Measurements from ENCODE around the gene HIPK2. TPM values are rescaled to one million over a fixed set of nuclear protein-coding genes. Genes with fewer than 3 reads are reported as not detected.
A peak's percentile ranks its signal among the peaks of the same experiment; 100 is the strongest.

HIPK2 gene
- polyA plus RNA-seq, 2 of the 4 experiments (the other 2 are of a cell fraction), result 11.3 to 12.1 TPM

- no peak for FAIRE-seq
- CTCF ChIA-PET, result interaction anchor here (0.8 to 5.9 kb wide), 4 partner anchors 15 to 167 kb away, joined by 3 to 36 read pairs (median 3); no protein-coding TSS in a partner anchor
These were observed 9.5 kb downstream of the HIPK2 start for GRCh38 chr7:139768249-139768824.

GRCh38 chr7:139767561-139767982, 10.2 kb downstream of the HIPK2 start:
- CTCF ChIA-PET, result interaction anchor here (0.8 to 5.9 kb wide), 7 partner anchors 12 to 262 kb away, joined by 3 to 36 read pairs (median 9); no protein-coding TSS in a partner anchor

More at GRCh38 chr7:139768249-139768824, 9.5 kb downstream of the HIPK2 start:
- Histone ChIP-seq H3K9me3 (no peaks in the 10 kb centered on the region), H3K4me2 (no peak overlapping the region), H3K27ac (peak overlapping the region in 1 of 2 experiments; percentile 6; a peak in 1 of 6 replicates), H3K4me3 (no peak overlapping the region), H3K4me1 (peaks cover 34% of the 10 kb centered on the region)
- TF ChIP-seq ZSCAN20 (CRISPR knock-in tag; IDR thresholded peaks at IDR 0.05), result no peak
- TF ChIP-seq POLR2AphosphoS2 (conservative IDR thresholded peaks at IDR 0.05; ENCODE audit: low read length), result no peak
- no peak for TF ChIP-seq HMGXB4 (CRISPR knock-in tag; IDR thresholded peaks at IDR 0.05; ENCODE audit: borderline replicate concordance)
- no peak for TF ChIP-seq EP300 (IDR thresholded peaks at IDR 0.05)
- TF ChIP-seq HOXB13 (CRISPR knock-in tag; IDR thresholded peaks at IDR 0.05; ENCODE audit: low read depth), result no peak
- no peak for TF ChIP-seq NR3C1 (IDR thresholded peaks at IDR 0.05)
- no peak for TF ChIP-seq MAZ (IDR thresholded peaks at IDR 0.05; ENCODE audit: borderline replicate concordance, low read depth, low read length)
- TF ChIP-seq RCOR1 (IDR thresholded peaks at IDR 0.05; ENCODE audit: low read depth, low read length), result no peak
- TF ChIP-seq NPAS2 (CRISPR knock-in tag; IDR thresholded peaks at IDR 0.05; ENCODE audit: borderline replicate concordance), result no peak
- TF ChIP-seq BCL3 (IDR thresholded peaks at IDR 0.05), result no peak
- TF ChIP-seq MAX (IDR thresholded peaks at IDR 0.05), result no peak
- no peak for TF ChIP-seq BHLHE40 (IDR thresholded peaks at IDR 0.05; ENCODE audit: low read depth, low read length)
- no peak for TF ChIP-seq CHD2 (IDR thresholded peaks at IDR 0.05; ENCODE audit: low read length, partially characterized antibody)
- DNase-seq (ENCODE audit: low read depth in 1 of 2, low spot score in 1 of 2), result no peak
- ATAC-seq, result no peak
- 91% methylated on average over 3 of the region's 4 CpGs for WGBS (ENCODE audit: missing lambda C conversion rate)
- POLR2A ChIA-PET, result interaction anchor here (1.0 kb wide), 1 partner anchor 66 kb away, joined by 3 read pairs; no protein-coding TSS in a partner anchor

More at GRCh38 chr7:139767561-139767982, 10.2 kb downstream of the HIPK2 start:
- TF ChIP-seq GATA3 (IDR thresholded peaks at IDR 0.05; ENCODE audit: borderline replicate concordance) (no peak), EHF (CRISPR knock-in tag; IDR thresholded peaks at IDR 0.05) (no peak), E2F6 (IDR thresholded peaks at IDR 0.05; ENCODE audit: borderline replicate concordance, low read depth) (no peak), RFX5 (IDR thresholded peaks at IDR 0.05) (no peak), MAFK (IDR thresholded peaks at IDR 0.05; ENCODE audit: partially characterized antibody) (no peak), ZSCAN20 (CRISPR knock-in tag; IDR thresholded peaks at IDR 0.05) (no peak), NPAS2 (CRISPR knock-in tag; IDR thresholded peaks at IDR 0.05; ENCODE audit: borderline replicate concordance) (no peak), NR3C1 (IDR thresholded peaks at IDR 0.05) (no peak), RAD21 (conservative IDR thresholded peaks at IDR 0.05 in 1 of 2, IDR thresholded peaks at IDR 0.05 in 1 of 2) (no peak), TP53 (CRISPR knock-in tag; IDR thresholded peaks at IDR 0.05) (no peak), CTCF (IDR thresholded peaks at IDR 0.05) (no peak), ZC3H11A (IDR thresholded peaks at IDR 0.05) (no peak), ATOH8 (CRISPR knock-in tag; IDR thresholded peaks at IDR 0.05; ENCODE audit: low read depth) (no peak), KDM1A (IDR thresholded peaks at IDR 0.05; ENCODE audit: low read depth) (no peak), HMGXB4 (CRISPR knock-in tag; IDR thresholded peaks at IDR 0.05; ENCODE audit: borderline replicate concordance) (no peak), CBX8 (IDR thresholded peaks at IDR 0.05) (no peak)
- H3K4me1 ChIP-seq, result peaks cover 32% of the 10 kb centered on the region
- ATAC-seq (no peak), DNase-seq (ENCODE audit: low read depth in 1 of 2, low spot score in 1 of 2) (no peak), FAIRE-seq (no peak)
- no peak overlapping the region for H3K4me3 ChIP-seq
- POLR2A ChIA-PET, result no interaction called here
- peak overlapping the region in 1 of 2 experiments; percentile 6; a peak in 1 of 6 replicates for H3K27ac ChIP-seq
- no peak overlapping the region for H3K4me2 ChIP-seq
- H3K9me3 ChIP-seq, result no peaks in the 10 kb centered on the region

All from A549 (cell line).